ENCODE results near the gene CCDC61. TPM values are rescaled to one million over a fixed set of nuclear protein-coding genes. Genes with fewer than 3 reads are reported as not detected.

The CCDC61 gene, protein sequence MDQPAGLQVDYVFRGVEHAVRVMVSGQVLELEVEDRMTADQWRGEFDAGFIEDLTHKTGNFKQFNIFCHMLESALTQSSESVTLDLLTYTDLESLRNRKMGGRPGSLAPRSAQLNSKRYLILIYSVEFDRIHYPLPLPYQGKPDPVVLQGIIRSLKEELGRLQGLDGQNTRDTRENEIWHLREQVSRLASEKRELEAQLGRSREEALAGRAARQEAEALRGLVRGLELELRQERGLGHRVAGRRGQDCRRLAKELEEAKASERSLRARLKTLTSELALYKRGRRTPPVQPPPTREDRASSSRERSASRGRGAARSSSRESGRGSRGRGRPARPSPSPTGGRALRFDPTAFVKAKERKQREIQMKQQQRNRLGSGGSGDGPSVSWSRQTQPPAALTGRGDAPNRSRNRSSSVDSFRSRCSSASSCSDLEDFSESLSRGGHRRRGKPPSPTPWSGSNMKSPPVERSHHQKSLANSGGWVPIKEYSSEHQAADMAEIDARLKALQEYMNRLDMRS
- 4.7 and 8.7 TPM in 2 replicates for total RNA-seq (2014; rRNA removed; shearing (Covaris generic))
- 9.1 and 11.8 TPM in 2 replicates for polyA plus RNA-seq (2015; cell fraction: cytosol; rRNA removed)
- polyA plus RNA-seq (2015; cell fraction: nucleus; rRNA removed) = 22.5 and 28.0 TPM in 2 replicates

DNA sequence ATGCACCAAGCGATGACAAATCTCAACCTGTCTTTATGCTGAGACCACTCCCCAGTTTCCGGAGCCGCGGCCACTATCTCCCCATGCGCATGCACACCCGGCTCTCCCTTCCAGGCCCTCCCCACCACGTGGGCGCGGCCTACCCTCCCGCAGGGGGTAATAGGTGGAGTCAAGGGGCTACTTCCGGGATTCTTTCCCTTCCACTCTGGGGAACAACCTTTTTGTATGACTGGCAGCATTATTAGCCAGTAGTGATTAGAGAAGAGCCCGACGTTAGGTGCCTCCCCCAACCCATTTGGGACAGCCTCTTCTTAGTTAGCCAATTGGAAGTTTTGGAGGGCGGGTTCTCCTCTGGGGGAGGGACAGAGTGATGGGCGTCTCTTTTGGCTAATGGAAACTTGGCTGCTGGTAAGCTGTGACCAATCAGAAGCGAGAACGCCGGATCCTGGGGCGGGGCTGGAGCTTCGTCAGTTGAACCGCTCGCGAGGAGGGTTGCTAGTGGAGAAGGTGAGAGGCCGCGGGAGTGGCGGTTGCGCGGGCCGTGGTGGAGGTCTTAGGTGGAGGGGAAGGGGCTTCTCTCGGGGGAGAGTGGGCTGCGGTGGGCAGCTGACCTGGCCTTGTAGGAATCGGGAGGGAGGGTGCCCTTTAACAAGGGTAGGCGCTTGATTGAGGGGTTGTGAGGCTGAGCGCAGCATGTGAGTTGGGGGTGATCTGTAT, at the start of gene CCDC61:
TSS of gene CCDC61 (plus strand) at position 470 of the 717 bp plus-strand sequence. CDS start 7,552 bp downstream, outside the sequence.
- DNase-seq (ENCODE audit: low read depth) = peak; percentile 99

DNA sequence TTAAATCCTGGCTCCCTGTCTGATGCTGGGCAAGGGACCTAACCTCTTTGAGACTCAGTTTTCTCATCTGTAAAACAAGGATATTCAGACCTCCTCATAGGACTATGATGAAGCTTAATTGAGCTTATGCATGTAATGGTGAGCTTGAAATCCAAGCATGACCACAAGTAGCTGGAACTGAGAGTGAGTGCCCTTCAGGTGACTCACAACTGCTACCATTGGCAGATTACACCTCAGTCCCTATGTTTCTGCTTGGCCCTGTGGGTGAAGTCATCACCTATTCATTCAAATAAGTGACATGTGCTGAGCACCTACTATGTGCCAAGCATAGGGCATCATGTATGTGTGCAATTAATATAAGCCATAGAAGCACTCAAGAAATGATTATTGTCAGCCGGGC, 47.3 kb upstream of the CCDC61 start:
- peak; percentile 65 for DNase-seq (ENCODE audit: low read depth)

DNA sequence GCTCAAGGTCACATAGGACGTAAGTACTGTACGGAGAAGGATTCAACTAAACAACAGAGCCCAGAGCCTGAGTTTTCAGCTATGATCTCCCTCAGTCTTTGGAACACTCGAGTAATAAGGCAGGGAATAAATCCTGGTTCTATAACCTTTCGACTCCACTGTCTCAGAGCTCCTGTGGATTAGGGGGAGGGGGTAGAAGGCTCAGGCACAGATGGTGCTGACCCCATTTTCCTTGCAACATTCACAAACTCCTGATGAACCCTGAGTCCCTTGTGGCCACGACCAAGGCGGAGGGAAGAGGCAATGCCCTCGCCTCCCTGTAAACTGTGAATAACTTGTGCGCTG, 43.0 kb upstream of the CCDC61 start:
- DNase-seq (ENCODE audit: low read depth) = no peak

DNA sequence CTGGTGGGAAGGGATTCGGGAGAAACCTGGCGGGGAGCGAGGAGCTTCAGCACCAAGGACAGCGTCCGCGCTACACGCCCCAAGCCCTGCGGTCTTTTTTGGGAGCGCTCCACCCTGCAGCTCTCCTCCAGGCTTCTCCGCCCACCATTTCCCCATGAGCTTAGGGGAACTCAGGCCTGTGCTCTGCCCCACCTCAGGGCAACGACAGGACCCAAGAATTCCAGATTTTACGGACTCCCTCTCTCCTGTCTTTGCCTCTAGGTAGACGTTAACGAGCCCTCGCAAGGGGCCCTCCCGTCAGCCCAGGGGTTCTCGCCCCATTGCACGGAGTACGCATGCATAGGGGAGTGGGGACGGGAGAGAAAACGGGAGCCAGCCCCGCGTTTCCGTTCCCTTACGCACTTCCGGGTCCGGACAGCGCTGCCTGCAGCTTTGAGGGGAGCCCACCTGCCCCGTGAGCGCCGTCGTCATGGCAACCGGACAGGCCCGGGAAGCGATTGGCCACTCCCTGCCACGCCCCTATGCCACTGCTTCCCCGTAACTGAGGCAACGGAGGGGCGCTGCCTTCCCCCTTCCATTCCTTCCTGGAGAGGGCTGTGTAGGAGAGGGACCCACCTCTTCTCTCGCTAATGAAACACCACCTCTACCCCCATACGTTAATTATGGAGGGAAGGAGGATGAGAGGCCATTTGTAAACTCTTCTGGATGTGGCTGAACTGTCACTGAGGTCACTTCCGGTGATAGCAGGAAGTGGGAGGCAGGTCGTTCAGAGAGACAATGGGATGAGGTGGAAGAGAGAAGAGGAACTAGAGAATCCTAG, 42.4 kb upstream of the CCDC61 start:
- peak; percentile 58 for DNase-seq (ENCODE audit: low read depth)

DNA sequence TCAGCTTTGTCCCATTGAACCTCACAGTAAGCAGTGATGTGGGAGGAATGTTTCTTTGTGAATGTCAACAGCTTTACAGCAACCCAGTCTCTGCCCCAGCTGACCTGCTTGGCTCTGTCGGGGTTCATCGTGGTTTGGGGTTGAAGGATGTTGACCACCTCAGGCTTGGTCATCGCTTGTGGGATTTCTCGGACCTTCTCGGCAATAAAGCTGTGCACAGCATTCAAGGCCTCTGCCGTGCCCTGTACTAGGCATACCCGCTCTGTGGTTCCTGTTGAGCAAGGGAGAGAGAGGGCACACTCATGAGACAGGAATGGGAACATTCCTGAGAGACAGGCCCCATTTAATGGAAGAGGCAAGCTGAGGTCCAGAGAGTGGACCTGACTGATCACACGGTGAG, 41.6 kb upstream of the CCDC61 start:
- DNase-seq (ENCODE audit: low read depth) = no peak

DNA sequence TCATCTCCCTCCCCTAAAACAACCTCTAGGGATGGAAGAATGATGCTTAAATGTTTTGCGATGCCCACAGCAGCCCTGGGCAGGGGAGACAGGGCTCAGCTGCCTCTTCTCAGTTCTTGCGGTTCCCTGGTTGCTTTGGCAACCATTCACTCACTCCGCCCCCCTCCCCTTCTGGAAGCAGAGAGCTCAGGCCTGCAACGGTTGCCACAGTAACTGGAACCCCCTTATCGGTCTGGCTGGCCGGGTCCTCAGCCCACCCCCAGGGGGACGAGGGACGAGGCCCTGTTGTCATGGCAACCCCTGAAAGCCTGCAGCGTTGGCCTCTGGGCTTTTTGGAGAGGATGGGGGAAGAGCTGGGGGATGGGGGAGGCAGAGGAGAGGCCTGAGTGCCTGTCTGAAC, 41.1 kb upstream of the CCDC61 start:
- DNase-seq (ENCODE audit: low read depth) = no peak

DNA sequence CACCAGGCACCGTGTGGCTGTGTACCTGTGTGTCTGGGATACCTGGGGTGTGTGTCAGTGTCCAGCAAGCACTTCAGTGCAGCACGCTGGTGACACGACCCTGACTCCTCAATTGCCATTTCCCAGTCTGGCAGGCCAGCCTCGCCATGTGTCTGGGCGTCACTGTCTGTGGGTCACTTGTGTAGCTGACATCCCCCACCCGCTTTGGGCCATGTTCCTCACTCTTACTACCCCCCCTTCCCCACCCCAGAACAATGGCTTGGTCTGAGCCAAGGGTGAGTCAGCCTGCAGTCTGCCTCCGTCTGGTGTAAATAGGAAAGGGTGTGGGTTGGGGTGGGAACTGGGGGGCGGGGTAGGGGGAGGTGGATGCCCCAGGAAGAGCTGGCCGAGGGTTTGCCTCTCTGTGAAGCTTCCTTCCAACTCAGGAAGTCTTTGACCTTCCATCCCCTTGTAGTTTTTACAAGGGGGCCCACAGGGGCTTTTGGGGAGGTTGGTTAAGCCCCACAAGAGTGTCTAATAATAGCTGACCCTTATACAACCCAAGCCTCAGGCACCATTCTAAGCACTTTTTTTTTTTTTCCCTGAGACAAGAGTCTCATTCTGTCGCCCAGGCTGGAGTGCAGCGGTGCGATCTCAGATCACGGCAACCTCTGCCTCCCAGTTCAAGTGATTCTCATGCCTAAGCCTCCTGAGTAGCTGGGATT, 39.2 kb upstream of the CCDC61 start:
- peak; percentile 86 for DNase-seq (ENCODE audit: low read depth)

DNA sequence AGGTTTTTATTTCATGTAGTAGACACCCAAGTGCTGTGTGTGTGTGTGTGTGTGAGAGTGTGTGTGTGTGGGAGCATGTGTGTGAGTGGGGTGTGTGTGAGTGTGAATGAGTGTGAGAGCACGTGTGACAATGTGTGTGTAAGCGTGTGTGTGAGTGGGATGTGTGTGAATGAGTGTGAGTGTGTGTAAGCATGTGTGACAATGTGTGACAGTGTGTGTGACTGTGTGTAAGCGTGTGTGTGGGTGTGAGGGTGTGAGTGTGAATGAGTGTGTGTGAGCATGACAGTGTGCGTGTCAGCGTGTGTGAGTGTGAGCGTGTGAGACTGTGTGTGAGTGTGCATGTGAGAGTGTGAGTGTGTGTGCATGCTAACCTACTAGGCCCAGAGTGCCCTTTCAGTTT, 36.9 kb upstream of the CCDC61 start:
- DNase-seq (ENCODE audit: low read depth) = no peak

DNA sequence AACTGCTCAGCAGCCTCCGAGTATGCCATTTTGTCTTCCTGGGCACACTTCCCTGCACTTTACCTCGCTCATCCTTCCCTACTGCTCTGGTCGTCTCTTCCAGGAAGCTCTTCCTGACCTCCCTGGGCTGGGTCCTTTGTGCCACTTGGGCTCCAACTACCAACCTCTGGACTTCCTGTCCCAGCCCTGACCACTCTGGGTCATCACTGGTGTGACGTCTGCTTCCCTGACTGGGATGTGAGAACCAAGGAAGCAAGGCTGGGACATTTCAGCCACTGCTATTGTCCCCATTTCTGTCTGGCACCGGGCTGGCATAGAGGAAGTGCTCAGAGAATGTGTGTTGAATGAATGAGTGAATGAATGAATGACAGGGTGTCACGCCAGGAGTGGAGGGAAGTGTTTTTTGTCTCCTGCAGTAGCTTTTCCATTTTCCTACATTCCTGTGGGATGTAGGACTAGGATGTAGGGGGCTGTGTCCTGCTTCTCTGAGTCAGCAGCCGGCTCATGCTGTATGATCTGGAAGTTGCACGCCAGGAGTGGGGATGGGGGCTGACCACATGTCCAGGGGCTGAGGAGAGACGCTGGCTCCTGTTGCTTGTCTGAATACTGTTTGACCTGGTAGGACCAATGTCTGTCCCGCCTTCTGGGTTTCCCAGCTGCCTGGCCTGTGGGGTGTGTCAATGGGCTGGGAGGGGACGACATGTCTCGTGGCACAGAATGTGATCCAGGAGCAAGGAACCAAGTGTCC, 36.3 kb upstream of the CCDC61 start:
- peak; percentile 81 for DNase-seq (ENCODE audit: low read depth)

DNA sequence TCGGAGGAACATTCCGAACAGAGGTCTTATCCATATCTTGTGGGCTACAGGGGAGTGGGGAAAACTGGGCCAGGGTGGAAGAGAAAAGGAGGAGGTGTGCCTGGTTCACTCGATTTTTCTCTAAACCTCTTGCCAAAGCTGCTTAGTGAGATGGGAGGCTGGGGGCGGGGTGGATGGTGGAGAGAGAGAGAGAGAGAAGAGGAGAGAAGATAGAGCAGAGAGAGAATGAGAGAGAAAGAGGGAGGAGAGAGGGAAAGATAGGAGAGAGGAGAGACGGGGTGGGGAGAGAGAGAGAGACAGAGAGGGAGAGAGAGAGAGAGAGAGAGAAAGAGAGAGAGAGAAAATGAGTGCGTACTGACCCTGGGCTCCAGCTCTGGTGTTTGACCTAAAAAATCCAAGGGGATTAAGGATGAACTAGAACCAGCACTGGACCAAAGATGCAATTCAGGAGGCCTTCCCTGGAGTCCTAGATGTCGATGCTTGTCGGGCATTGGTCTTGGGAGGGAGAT, 35.7 kb upstream of the CCDC61 start:
- no peak for DNase-seq (ENCODE audit: low read depth)

DNA sequence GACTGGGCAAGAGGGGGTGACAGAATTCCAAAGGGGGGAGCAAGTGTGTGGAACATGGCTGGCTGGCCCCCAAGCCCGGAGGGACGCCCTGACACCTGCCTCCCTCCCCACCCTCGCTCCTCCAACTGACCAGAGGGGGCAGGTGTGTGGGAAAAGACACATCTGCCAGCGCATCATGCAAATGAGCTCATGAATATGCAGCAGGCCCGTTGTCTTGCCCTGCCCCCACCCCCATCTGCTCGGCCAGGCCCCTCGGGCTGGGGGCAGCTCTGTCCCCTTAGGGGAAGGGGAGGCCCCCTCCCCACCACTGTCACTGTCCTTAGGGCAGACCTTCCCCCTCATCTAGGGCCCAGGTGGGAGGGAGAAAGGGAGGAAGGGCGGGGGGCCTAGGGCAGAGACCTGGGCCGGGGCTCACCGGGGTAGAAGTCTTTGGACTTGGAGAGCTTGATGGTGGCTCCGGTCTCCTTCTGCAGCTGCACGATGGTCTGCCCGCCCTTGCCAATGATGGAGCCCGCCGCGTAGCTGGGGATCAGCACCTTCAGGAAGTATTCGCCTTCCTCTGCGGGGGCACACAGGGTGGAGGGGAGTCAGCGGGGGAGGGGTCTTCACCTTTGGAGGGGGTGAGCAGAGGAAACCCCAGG, 34.6 kb upstream of the CCDC61 start:
- DNase-seq (ENCODE audit: low read depth) = no peak

DNA sequence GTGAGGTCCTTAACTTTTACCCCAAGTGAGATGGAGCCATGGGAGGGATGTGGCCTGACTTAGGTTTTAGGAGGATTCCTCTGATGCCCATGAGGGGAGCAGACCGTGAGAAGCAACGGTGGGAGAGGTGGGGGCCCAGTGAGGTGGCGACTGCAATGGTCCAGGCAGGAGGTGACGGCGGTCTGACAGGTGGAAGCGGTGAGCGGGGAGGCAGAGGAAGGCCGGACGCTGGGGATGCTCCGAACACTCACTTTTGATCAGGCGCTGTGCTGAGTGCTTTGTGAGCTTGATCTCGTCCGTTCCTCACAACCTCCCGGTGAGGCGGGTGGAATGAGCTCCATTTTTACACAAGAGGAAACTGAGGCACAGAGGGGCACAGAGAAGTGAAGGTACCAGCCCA, 33.2 kb upstream of the CCDC61 start:
- no peak for DNase-seq (ENCODE audit: low read depth)

DNA sequence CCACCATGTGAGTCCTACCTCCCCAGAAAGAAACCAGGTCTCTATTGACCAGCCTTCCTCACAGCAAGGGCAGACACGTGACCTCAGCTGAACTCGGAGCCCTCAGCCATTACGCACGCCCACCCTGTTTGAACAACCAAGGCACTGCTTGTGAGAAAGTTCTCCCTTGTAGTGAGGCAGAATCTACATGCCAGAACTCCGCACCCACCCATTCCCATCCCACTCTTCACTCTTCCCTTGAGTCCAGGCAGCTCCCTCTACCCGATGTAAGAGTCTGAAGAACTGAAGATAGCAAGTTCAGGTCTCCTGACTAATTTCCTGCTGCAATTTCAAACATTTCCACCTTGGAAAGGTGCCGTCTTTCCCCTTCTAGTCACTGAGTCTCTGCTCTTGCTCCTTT, 28.0 kb upstream of the CCDC61 start:
- no peak for DNase-seq (ENCODE audit: low read depth)

DNA sequence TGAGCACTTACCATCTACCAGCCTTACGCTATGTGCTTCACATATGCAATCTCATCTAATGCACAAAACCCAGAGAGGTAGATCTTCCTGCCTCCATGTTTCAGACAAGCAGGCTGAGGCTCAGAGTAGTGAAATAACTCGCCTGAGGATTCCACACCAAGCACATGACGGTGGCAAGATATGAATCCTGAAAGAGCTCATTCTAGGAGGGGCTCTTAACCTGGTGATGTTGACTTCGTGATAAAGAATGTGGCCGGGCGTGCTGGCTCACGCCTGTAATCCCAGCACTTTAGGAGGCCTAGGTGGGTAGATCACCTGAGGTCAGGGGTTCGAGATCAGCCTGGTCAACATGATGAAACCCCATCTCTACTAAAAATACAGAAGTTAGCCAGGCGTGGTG, 26.6 kb upstream of the CCDC61 start:
- no peak for DNase-seq (ENCODE audit: low read depth)

DNA sequence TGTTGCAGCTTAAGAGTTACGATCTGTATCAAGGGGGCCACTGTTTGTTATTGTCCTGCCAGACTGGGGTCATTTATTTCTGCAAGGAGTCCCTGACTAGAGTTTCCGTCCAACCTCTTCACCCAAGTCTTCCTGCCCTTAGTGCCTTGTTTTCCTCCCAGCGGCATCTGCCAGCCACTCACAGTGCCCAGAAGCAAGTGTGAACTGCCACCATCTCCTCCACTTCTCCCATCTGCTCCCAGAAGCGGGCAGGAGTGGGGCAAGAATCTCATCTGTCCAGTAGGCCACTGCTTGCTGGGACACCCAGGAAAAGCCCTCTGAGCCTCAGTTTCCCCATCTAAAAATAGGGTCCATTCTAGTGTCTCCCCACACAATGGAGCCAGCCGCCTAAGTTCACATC, 25.6 kb upstream of the CCDC61 start:
- DNase-seq (ENCODE audit: low read depth) = no peak

DNA sequence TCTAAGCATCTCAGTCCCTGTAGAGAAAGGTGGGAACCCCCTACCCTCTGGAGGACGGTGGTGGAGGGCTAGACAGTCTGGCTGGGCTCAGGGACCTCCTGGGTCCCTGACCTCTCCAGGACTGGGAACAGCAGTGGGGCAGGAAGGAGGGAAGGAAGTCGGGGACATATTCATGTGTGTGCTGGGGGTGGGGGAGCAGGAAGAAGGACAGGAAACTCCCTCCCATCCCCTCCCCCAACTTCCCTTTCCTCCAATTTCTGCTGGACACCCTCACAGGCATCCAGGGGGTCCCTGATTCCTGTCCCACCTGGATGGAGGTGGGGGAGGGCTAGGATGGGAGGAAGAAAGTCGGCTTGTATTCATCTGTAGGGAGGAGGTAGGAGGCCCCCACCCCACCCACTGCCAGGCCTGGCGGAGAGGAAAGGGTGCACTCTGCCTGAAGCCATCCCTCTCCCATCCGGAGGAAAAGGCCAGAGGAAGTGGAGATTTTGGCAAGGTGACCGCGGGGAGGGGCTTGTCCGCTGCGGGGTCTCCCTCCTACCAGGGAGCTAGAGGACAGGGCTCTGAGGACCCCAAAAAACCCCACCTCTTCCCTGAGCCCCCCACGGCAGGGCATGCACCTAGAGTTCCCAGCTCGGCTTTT, 23.9 kb upstream of the CCDC61 start:
- no peak for DNase-seq (ENCODE audit: low read depth)

DNA sequence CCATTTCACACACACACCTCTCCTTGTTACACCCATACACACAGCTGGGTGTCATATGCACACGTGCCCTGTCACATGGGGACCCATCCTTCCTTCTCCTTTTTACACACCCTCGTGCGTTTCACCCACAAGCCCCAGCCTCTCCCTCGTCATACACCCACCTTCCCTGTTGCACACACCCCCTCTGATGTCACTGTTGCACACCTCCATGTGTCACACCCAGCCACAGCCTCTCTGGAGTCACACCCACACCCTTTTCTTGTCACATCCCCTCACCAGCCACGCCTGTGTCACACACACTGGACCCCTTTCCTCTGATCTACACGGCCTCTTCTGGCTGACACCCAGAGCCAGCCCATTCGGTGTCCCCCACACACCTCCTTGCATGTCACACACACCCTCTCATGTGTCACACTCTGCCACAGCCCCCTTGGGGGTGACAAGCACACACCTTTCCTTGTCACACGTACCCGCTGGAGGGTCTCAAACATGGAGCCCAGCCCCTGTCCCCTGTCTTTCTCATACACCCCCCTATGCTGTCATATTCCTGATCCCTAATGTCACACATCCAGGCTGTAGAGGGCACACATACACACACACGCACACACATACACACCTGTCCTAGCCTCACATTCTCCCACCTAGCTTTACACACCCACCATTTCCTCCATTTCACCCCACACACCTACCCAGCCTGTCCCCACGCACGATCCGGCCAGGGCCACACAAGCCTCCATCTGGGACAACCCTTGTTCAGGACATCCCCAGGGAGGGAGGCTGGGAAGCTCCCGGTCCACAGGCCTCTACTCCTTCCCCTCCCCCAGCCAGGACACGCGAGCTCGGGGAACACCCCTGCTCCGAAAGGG, 23.0 kb upstream of the CCDC61 start:
- no peak for DNase-seq (ENCODE audit: low read depth)

DNA sequence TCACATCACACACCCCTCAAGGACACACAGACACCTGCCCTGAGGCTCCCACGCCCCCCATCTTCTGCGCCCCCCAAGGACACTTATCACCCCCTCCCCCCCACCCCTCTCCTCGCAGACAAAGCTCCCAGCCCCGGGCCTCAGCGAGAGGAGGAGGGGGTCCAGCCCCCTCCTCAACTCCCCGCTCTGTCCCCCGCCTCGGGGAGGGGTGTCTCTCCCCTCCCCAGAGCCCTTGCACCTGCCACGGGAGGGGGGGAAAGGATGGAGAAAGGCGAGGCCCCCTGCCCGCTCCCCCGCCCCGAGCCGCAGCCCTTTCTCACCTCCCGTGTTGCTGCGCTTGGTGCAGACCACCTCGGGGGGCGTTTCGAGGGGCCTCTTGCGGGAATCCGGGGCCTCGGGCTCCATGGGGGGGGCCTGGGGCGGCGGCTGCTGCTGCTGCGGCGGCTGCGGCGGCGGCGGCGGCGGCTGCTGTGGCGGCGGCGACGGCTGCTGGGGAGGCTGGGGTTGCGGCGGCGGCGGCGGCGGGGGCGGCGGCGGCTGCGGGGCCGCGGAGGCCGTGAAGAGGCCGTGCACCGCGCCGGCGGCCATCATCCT, 22.2 kb upstream of the CCDC61 start:
- no peak for DNase-seq (ENCODE audit: low read depth)

Data from HT1080 (cell line).